AML-193 (cell line): ENCODE results near the gene TLK2.
"Not testable (repeated sequence)": the region's sequence is repeated elsewhere in the genome, so short reads cannot be mapped to it uniquely, and the experiment has no call there.

ENCODE experiments used
- DNase-seq, 2 experiments: peaks; one replicate each; lab custom pipeline; 2025; lab: John Stamatoyannopoulos, UW

TLK2 gene

GRCh38 chr17:62482553-62482952 lies 3.9 kb downstream of the TLK2 start:
- not testable (repeated sequence) for DNase-seq

GRCh38 chr17:62490990-62491389 lies 12.4 kb downstream of the TLK2 start:
- not testable (repeated sequence) for DNase-seq

- DNase-seq = not testable (repeated sequence)
These were observed 14.5 kb downstream of the TLK2 start for GRCh38 chr17:62493049-62493655.

DNA sequence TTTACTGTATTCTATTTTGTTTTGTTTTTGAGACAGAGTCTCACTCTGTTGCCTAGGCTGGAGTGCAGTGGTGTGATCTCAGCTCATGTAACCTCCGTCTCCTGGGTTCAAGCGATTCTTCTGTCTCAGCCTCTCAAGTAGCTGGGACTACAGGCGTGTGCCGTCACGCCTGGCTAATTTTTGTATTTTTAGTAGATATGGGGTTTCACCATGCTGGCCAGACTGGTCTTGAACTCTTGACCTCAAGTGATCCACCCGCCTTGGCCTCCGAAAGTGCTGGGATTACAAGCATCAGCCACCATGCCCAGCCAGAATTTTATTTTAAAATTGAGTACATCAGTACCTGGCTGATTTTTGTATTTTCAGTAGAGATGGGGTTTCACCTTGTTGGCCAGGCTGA lies 15.4 kb downstream of the TLK2 start:
- DNase-seq = not testable (repeated sequence)

DNA sequence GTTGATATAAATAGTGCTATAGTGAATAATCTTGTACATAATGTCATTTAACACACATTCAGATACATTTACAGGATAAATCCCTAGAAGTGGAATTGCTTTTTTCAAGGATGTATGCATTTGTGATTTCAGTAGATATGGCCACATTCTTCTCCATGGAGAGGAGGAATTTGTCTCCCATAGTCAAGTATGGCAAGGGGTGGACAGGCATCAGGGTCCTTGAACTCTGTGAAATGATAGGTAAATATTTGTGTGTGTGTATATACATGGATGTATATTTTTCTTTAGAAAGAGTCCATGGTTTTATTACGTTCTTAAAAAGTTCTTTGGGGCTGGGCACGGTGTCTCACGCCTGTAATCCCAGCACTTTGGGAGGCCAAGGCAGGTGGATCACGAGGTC lies 17.7 kb downstream of the TLK2 start:
- not testable (repeated sequence) for DNase-seq

DNA sequence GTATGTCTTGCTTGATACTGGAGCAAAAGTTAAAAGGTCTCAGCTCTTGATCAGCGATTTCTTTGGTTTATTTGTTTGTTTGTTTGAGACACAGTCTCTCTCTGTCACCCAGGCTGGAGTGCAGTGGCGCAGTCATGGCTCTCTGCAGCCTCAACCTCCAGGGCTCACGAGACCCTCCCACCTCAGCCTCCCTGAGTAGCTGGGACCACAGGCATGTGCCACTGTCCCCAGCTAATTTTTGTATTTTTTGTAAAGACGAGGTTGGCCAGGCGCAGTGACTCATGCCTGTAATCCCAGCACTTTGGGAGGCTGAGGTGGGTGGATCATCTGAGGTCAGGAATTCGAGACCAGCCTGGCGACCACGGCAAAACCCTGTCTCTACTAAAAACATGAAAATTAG lies 20.2 kb downstream of the TLK2 start:
- DNase-seq = not testable (repeated sequence)

GRCh38 chr17:62500463-62500862 lies 21.8 kb downstream of the TLK2 start:
- not testable (repeated sequence) for DNase-seq

DNA sequence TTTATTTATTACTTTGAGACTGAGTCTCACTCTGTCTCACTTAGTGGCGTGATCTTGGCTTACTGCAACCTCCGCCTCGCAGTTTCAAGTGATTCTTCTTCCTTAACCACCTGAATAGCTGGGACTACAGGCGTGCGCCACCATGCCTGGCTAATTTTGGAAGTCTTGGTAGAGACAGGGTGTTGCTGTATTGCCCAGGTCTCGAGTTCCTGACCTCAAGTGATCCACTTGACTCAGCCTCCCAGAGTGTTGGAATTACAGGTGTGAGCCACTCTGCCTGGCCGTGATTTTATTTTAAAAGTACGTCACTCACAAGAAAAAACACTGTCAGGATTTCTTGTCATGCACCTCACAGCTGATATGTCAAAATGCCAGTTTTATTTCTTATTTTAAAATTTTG lies 26.2 kb downstream of the TLK2 start:
- not testable (repeated sequence) for DNase-seq

- DNase-seq = not testable (repeated sequence)
These were observed 28.7 kb downstream of the TLK2 start for GRCh38 chr17:62507191-62507836.

- not testable (repeated sequence) for DNase-seq
These were observed 31.7 kb downstream of the TLK2 start for GRCh38 chr17:62510247-62510819.

DNA sequence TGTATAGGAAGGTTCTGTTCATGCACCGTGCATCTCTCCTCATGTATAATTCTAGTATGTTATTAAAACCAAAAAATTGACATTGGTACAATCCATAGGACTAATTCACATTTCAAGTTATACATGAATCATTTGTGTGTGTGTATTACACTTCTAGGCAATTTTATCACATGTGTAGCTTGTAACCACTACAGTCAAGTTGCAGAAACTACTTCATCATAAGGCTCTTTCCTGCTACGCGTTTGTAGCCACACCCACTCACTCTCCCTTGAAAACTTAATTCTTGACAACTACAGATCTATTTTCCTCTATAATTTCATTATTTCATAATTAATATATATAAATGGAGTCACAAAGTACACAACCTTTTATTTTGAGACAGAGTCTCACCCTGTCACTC lies 32.4 kb downstream of the TLK2 start:
- DNase-seq = not testable (repeated sequence)

DNA sequence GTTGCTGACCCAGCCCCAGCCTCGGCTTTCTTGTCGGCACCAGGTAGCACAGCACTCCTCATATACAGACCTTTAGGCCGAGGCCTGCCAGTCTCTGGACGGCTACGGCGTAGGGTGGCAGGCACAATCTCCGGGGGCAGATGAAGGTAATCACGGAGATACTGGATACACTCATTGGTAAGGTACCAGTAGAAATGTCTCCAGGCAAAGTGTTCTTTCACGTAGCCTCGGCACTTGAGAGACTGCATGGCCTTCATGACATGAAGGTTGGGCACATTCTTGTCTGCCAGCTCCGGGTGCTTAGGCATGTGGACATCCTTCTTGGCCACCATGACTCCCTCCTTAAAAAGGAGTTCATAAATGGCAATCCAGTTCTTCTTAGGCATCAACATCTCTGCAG lies 37.8 kb downstream of the TLK2 start:
- not testable (repeated sequence) for DNase-seq

GRCh38 chr17:62521295-62521694 lies 42.7 kb downstream of the TLK2 start:
- DNase-seq = not testable (repeated sequence)

DNA sequence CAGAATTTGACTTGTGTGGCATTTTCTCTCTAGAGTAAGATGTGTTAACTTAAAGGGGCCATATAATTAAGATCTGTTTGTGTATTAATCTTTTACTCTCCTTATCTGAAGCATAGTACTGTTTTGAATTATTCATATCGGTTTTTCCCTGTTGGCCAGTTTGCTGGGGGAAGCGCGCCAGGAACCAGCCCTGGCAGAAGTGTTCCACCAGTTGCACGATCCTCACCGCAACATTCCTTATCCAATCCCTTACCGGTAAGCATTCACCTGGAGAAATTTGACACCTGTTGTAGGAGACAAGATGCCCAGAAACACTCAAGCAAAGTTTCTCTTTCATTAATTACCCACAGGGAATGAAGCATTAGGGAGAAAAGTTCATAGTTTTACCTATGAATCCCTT lies 45.5 kb downstream of the TLK2 start:
- not testable (repeated sequence) for DNase-seq

GRCh38 chr17:62525317-62525716 lies 46.7 kb downstream of the TLK2 start:
- DNase-seq = not testable (repeated sequence)

DNA sequence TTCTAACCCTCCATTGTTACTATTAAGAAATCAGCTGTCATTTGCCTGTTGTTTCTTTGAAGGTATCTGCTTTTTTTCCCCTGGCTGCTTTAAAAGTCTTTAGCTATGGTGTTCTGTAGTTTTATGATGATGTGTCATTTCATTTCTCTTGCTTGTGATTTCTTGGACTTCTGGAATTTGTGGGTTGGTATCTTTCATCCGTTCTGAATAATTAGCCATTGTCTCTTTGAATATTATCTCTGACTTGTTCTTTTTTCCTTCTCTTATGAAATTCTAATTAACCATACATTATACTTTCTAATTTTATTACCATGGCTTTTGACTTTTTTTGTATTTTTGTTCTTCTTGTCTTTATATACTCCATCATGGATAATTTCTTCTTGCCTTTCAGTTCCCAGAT lies 52.3 kb downstream of the TLK2 start:
- DNase-seq = not testable (repeated sequence)

GRCh38 chr17:62536557-62536956 lies 57.9 kb downstream of the TLK2 start:
- not testable (repeated sequence) for DNase-seq

DNA sequence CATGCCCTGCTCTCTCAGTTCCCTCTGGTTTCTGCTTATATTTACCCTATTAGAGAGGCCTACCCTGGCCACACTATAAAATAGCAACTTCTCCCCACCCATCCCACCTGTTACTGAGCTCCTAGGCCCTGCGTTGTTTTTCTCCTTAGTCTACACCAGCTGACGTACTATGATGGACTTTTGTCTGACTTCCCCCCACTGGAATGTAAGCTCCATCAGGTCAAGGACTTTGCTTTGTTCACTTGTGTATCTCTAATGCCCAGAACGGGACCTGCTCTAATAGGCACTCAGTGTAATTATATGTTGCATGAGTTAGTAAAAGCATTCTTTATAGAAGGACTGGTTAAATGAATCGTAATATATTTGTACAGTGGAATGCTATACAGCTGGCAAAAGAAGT lies 62.4 kb downstream of the TLK2 start:
- not testable (repeated sequence) for DNase-seq

GRCh38 chr17:62543278-62543775 lies 64.7 kb downstream of the TLK2 start:
- not testable (repeated sequence) for DNase-seq

- DNase-seq = not testable (repeated sequence)
These were observed 67.4 kb downstream of the TLK2 start for GRCh38 chr17:62546066-62546465.

DNA sequence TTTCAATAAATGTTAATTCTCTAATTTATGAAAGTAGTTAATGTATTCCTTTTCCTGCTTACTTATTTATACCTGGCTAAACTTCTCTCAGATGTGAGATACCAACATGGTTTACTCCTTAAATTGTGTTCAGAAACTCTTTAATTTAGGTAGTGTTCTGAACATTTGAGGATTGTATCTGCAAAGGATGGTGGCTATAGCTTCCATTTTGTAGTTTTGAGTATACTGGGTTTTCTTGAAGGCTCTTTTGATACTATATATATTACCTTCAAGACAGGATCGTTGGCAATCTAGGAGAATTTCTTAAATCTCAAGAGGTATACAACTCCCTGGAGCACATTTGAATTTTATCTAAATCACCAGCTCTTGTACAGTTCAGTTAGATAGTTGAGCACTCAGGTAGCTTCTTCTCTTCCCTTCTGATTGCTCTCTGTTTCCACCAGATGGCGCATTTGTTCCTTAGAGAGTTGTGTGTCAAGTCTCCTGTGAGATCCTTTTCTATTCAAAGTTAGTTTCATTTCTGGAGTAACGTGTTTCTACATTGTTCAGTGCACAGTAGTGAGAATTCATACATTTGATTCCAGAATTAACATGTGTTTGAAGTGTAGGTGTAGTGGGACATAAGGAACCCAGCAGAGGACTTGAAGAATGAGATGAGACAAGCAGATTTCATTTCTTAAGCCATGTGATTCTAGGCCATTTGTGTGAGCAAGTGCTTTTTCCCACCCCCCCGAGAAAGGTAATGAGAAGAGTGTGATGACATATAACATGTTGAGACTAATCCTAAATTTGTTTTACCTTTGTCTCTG lies 74.4 kb downstream of the TLK2 start:
- DNase-seq = peak; percentile 56 to 61

DNA sequence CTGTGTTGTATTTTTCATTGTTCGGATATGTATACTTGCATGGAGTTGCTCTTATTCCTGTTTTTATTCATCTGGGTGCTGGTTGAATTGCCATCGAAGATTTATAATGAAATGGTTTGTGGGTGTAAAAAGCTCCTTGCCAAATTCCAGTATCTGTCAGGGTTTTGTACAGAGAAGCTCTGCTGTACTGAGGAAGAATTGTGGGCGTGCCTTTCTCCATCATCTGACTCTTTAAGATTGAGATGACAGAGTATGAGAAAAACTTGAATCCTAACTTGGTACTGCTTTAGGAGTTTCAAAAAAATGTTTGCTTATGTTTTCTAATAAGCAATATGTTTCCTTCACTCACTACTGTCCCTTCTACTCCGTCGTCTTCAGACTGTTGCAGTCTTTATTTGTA lies 78.9 kb downstream of the TLK2 start:
- DNase-seq = not testable (repeated sequence)
